Astrocyte of the cerebellum (primary cell): Measurements from ENCODE around the gene GANAB.
"Not testable (repeated sequence)": the region's sequence is repeated elsewhere in the genome, so short reads cannot be mapped to it uniquely, and the experiment has no call there.

Experiments
- DNase-seq: peaks from one replicate; pipeline ENCODE4 v3.0.0-alpha.2; 2011; ENCODE audit warnings: low read depth
- H3K4me3 ChIP-seq: 2 replicates; pipeline ENCODE4 v1.5.1; 2011; ENCODE audit warnings: mild to moderate bottlenecking, low read depth, low read length, moderate library complexity
- in situ Hi-C: cut with HindIII; loops from 2 replicates; pipeline ENCODE4 v1.10.0; 2017; ENCODE audit warnings: low sequenced_read_pairs
- TF ChIP-seq, protein P1 (sequence below): IDR thresholded peaks from 2 replicates; pipeline ENCODE4 v1.5.1; 2012; ENCODE audit warnings: low read length, low read depth, moderate library complexity, mild to moderate bottlenecking; ENCODE audit errors: missing control alignments

The GANAB gene

DNA sequence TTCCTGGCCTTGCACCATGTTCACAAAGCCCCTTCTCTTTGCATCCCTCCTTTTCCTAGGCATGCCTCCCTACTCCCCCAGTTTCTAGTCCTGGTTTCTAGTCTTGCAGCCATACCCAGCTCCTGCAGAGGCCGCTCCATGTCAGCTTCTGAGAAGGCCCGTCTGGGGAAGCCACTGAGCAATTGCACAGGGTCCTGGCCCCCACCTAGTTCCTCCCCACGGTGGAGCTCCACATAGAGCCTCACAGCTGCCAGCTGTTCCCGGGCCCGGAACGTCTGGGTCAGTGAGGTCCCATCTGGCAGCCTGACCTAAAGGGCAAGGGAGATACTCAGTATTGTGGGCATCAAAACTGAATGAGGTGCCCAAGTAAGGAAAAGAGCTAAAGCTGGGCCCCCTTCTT, 30.3 kb upstream of the GANAB start:
- DNase-seq = no peak
- TF ChIP-seq, protein P1, sequence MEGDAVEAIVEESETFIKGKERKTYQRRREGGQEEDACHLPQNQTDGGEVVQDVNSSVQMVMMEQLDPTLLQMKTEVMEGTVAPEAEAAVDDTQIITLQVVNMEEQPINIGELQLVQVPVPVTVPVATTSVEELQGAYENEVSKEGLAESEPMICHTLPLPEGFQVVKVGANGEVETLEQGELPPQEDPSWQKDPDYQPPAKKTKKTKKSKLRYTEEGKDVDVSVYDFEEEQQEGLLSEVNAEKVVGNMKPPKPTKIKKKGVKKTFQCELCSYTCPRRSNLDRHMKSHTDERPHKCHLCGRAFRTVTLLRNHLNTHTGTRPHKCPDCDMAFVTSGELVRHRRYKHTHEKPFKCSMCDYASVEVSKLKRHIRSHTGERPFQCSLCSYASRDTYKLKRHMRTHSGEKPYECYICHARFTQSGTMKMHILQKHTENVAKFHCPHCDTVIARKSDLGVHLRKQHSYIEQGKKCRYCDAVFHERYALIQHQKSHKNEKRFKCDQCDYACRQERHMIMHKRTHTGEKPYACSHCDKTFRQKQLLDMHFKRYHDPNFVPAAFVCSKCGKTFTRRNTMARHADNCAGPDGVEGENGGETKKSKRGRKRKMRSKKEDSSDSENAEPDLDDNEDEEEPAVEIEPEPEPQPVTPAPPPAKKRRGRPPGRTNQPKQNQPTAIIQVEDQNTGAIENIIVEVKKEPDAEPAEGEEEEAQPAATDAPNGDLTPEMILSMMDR = peak; percentile 3
- in situ Hi-C loops = no loop called here
- no peak overlapping the region for H3K4me3 ChIP-seq

DNA sequence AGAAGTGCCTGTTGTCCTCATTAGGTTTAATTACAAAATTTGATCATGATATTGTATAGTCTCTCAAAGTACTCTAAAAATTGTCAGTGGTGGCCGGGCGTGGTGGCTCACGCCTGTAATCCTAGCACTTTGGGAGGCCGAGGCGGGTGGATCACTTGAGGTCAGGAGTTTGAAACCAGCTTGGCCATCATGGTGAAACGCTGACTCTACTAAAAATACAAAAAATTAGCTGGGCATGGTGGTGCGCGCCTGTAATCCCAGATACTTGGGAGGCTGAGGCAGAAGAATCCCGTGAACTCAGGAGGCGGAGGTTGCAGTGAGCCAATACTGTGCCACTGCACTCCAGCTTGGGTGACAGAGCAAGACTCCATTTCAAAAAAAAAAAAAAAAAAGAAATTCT, 29.0 kb upstream of the GANAB start:
- DNase-seq, H3K4me3 ChIP-seq, in situ Hi-C loops: not testable (repeated sequence)

DNA sequence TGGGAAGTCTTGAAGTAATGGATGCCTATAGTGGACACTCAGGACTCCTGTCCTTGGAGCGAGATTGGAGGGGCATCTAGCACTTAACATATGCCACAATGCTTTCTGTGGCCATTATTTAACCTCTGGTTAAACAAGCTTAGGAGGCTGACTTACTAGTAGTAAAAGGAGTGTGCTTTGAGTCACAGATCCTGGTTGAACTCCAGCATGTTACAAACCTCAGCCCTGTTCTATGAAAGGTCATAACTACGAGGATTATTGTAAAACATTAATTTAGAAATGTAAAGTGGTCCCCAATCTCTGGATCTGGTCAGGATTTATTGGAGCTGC, 26.7 kb upstream of the GANAB start:
- no peak for DNase-seq
- H3K4me3 ChIP-seq = no peak overlapping the region
- in situ Hi-C loops = no loop called here
- TF ChIP-seq, protein P1 = no peak

DNA sequence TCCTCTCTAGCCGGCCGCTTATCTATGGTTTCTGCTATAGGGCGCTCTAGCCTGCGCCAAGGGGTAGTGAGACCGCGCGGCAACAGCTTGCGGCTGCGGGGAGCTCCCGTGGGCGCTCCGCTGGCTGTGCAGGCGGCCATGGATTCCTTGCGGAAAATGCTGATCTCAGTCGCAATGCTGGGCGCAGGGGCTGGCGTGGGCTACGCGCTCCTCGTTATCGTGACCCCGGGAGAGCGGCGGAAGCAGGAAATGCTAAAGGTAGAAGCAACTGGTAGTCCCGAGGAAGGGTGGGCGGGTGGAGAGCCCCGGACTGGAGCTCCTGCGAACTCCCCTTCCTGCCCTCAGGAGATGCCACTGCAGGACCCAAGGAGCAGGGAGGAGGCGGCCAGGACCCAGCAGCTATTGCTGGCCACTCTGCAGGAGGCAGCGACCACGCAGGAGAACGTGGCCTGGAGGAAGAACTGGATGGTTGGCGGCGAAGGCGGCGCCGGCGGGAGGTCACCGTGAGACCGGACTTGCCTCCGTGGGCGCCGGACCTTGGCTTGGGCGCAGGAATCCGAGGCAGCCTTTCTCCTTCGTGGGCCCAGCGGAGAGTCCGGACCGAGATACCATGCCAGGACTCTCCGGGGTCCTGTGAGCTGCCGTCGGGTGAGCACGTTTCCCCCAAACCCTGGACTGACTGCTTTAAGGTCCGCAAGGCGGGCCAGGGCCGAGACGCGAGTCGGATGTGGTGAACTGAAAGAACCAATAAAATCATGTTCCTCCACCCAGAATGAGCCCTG, 25.4 kb upstream of the GANAB start, which contains the start of the genes LBHD1 and UQCC3:
Gene LBHD1, minus strand, starts transcription at position 660 of the 782 bp plus-strand sequence. CDS start 2,236 bp downstream, outside the sequence.
Gene UQCC3, plus strand, starts transcription at position 66 of the 782 bp plus-strand sequence. Its CDS starts 73 bp downstream, at position 139.
- TF ChIP-seq, protein P1 = no peak
- peak within 1 kb of the TSS; percentile 78 for H3K4me3 ChIP-seq
- no peak for DNase-seq
- in situ Hi-C loops = no loop called here

DNA sequence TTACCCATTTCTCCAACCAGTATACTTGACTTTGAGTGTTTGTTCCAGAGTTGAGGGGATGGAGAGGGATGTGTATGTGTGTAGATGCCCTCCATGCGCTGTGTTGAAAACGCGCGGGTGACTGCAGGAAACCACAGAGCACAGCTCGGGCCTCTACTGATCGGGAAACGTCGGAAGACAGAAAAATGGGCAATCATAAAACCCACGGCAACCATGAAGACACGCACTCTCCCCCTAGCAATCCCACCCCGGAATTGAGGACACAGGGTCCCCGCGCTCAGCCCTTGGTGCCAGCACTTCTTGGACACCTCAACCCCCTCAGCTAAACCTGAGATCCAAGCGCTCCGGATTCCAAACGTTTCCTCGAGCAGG, 24.8 kb upstream of the GANAB start:
- in situ Hi-C loops = no loop called here
- DNase-seq = no peak
- TF ChIP-seq, protein P1 = no peak
- H3K4me3 ChIP-seq = peak overlapping the region; percentile 78

DNA sequence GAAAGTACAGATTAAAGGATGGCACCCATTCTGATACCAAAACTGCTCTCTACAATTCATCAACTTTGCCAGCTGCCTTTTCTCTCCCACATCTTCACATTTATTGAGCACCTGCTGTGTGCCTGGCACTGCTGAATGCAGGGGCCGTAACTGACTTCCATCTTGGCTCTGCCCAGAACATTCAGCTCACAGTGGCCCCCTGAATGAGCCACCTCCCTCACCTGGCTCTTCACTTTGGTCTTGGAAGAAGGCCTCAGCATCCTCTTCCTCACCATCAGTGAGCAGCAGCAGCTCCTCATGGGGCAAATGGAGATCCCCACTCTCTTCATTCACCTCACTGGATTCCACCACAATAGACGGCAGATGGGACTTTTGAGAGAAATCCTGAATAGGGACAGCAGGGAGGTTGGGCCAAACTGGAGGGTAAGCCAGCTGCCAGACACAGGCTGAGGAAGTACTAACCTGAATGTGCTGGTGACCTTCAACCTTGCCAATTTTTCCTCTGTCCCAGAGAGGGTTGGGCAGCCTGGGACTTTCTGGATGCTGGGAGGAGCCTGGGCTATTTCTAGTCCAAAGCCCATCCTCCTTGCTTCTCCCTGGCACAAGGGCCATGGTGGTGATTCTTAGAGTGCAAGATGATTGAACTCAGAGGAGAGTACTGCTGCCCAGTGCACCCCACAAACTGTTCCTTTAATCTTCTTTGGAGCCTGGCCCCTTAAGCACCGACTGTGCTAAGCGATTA, 23.2 kb upstream of the GANAB start:
- no peak for DNase-seq
- no peak overlapping the region for H3K4me3 ChIP-seq
- TF ChIP-seq, protein P1 = no peak
- in situ Hi-C loops = no loop called here

DNA sequence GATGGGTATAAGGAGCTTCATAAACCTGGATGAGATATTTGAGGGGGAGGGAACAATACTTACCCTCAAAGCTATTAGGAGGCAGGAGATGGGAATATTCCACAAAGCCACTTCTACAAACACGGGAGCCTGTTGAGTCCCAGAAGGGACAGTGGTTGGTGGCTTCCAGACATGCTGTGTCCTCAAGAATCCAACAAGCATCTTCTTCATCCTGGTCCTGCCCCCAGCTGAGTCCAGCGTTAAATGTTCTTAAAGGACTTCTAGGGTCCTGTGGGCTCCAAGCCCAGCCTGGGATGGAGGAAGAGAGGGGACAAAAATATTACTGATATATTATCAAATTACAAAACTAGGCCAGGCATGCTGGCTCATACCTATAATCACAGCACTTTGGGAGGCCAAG, 21.0 kb upstream of the GANAB start:
- in situ Hi-C loops = no loop called here
- DNase-seq = no peak
- TF ChIP-seq, protein P1 = no peak
- H3K4me3 ChIP-seq = no peak overlapping the region
